GM21381 (cell line): ENCODE results near the gene MLPH.

Source experiments
- ATAC-seq: cut with Tn5 transposase; IDR thresholded peaks from one replicate; pipeline ENCODE4 v1.9.1; 2021; ENCODE audit warnings: mild to moderate bottlenecking, moderate library complexity; ENCODE audit not compliant: unreplicated experiment

The MLPH gene

DNA sequence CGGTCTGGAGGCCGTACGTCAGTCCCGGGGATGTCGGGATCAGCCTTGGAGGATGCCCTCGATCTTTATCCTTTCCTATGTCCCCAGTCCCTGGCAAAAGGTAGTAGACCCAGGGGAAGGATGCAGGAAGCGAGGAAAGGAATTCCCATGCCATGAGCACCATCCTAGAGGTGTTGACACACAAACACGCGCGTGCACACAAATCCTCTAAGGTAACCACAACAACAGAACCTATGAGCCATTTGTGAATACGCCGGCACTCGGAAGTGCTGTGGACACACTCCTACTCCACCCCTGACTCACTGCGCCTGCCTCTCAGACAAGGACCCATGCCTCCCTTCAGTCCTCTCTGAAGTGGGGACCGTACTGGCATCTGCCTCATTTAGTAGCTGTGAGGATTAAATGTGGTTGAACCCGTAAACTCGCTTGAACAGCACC, 11.3 kb upstream of the MLPH start:
- ATAC-seq, result no peak

- ATAC-seq, result no peak
Observed at GRCh38 chr2:237478095-237478494, 9.0 kb upstream of the MLPH start.

DNA sequence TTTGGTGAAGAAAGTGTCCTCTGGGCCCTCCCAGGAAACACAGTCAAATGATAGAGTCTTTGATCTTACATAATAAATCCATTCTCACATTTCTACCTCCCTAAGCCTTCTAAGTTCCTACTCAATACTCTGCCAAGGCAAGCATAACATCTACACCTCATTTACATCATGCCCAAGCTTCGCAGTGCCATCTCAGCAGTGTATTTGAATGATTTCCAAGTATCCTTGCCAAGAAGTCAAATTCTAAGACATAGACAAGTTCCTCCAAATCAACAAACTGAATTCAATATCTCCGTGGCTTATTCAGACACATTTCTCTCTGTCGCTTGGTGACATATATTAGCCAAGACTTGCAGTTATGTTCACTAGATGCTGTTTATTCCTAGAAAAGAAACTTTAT, 8.1 kb upstream of the MLPH start:
- ATAC-seq, result no peak

DNA sequence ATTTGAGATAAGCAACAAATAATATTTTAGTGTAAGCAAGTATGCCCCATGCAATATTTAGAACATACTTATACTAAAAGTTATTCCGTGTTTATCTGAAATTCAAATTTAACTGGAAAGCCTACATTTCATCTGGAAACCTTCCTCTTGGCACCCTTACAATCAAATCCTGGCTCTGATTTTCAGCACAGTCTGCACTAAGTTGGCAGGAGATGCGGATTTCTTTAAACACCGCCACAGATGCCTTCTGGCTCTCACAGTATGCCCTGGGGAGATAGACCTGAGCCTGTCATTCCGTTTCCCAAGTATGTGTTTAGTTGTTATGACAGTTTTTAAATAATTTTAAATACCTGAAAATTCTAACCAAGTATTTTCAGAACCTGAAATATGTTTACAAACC, 7.3 kb upstream of the MLPH start:
- no peak for ATAC-seq

DNA sequence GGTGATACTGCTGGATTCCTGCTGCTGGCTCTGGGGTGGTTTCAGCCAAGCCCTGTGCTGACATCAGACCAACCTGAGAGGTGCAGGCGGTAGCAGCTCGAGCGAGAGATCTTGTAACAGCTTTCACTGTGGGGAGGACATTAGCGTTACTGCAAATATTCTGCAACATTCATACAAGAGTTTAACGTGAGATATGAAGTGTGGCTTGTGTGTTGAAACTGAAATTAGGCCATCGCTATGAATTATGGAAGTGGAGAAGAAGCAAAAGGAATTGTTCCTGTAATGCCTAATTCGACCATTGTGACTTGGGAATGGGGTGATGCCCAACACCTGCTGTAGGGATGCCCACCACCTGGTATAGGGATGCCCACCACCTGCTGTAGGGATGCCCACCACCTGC, 6.5 kb upstream of the MLPH start:
- ATAC-seq, result no peak

DNA sequence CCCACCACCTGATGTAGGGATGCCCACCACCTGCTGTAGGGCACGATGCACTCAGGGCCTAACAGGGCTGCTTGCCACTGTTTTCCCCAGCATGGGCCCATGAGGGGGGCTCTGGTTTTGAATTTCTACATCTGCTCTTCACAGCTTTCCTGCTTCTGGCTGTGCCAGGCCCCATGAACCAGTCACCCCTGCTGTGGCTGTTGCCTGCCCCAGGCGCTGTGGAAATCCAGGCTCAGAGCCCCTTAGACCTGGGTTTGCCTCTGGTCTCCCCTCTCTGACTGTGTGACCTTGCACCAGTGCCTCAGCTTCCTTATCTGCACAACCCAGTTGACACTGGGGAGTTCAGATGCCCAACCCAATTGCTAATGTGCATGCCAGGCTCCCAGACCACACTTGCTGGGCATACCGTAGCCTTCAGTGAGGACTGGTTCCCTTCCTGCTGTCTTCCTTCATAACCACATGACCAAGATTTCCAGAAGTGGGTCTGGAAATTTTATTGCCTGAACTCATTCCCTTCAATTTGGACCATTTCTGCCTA, 6.0 kb upstream of the MLPH start:
- ATAC-seq, result no peak

GRCh38 chr2:237482485-237482884, 4.6 kb upstream of the MLPH start:
- ATAC-seq, result no peak

DNA sequence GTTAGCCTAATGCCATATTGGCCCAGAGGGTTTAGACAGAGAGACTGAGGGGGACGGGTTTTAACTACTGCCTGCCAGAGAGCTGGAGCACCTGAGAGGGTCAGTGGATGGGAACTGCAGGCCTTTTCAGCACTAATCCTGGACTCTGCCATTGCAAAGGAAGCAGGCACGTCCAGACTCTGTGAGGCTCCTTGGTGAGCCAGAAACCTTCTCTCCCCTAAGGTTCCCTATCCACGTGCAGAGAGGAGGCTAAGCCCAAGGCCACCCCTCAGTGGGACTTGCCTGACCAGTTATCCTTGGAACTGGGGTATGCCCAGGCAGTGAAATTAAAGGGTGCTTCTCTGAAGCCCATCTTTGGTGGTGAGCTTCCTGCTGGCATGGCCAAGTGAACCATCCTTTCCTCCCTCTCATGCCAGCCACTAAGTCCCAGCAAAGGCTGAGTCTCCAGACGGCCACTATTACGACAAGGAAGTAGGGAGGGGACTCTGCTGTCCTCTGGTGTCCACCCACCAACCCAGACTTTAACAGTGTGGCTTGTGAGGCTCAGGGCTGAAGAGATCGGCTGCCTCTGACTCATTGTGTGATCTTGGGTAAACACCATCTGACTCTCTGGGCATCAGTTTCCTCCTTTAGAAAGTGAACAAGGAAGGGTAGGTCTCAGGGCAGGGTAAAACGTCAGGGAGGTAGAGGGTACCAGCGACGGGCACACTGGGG, 3.9 kb upstream of the MLPH start:
- ATAC-seq, result no peak

DNA sequence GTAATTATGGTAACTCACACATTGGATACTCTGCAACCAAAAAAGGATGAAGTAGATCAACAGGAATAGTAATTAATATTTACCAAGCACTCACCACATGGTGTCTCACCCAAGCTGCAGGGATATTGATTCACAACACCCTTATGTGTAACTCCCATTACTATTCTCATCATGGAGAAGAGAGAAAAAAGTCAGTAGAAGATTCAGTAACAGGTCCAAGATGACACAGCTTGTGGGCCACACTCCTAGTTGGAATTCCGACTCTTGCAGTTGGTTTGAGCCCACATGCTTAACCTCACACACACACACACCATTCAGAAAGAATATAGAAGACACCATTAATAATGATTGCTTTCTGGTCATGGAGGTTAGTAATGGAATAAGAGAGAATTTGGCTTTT, 1.7 kb upstream of the MLPH start:
- ATAC-seq, result no peak

GRCh38 chr2:237485844-237486243, 1.2 kb upstream of the MLPH start:
- ATAC-seq, result no peak

- ATAC-seq, result no peak
Observed at GRCh38 chr2:237486334-237486818, 675 bp upstream of the MLPH start.

DNA sequence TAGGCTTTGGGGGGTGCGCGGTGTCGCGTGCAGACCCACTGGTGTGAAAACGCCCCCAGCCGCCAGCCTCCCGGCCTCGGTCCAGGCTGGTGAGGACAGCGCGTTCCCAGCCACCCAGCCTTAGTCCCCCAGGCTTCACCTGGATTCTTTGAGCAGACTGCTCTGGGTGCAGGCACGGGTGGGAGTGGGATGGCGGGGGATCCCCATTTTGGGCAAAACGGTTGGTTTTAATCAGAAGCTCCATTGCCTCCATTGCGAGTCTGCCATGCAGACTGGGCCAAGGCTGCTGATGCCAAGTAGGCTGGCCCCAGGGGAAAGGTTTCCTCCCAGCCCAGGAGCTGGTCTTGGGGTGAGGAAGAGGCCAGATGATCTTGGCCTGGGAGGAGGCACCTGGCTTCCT, 445 bp downstream of the MLPH start:
- ATAC-seq, result no peak

- ATAC-seq, result no peak
Observed at GRCh38 chr2:237488295-237488694, 1.2 kb downstream of the MLPH start.

DNA sequence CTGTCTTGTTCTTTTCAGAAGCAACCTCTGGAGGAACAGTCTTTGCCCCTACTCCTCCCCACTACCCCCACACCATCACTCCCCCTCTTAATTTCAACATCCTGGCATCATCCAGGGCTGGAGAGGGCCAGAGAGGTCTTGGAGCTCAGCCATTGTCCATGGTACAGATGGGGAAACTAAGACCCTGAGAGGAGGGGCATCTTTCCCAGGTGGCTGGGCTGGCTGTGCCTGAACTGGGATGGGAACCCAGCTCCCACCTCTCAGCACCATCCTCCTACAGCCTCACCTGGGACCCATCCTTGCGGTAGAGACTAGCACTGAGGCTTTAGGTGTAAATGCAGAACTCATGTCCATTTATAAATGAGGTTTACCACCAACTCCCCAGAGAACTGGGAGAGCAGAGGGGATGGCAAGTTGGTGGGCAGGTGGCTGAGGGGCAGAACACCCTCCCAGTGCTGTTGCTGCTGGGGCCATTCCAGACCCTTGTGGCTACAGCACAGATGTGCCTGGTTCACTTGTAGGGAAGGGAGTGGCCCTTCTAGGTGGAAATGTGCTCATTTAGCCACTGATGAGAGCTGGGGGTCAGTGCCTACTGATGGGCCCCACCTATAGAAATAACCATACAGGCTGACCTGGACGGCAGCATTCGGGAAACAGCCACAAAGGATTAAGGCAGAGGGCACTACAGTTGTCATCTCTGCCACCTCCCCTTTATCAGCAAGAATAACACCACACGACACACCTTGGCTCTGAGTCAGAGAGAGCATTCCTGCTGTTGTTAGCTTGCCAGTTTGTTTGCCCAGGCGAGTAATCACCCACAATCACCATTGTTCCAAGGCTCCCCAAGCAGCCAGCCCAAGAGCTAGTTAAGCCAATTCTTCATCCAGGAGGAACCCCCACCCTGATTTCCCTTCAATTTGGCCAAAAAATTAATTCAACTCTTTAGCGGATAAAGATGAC, 2.1 kb downstream of the MLPH start:
- no peak for ATAC-seq

DNA sequence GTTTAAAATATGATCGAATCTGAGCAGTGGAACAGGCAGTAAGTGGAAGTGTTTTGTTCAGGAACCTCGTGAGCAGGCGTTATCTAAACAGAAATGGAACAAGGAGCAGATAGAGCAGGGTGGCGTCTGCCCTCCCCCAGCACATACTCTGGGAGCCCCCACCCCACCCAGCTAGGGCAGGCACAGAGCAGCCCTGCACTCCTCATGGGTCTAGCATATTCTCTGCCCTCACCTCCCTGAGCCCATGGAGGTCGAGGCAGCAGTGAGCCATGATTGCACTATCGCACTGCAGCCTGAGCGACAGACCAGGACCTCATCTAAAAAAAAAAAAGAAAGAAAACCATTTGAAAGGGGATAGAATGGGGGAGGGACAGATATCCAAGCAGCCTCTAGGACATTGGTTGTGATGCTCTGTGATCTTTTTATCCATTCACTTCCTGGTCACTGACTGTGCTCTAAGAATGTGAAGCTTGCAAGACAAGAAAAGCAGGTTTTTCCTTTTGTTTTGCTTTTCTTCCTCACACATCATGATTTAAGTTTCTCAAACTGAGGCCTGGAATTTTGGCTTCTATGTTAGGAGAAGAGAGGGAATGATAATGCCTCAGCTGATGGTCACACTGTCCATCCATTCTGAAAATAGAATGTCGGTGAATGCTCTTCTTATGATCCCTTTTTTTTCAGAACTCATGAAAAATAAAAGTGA, 3.1 kb downstream of the MLPH start:
- no peak for ATAC-seq

GRCh38 chr2:237490795-237491194, 3.7 kb downstream of the MLPH start:
- no peak for ATAC-seq

- ATAC-seq, result no peak
Observed at GRCh38 chr2:237491515-237492118, 4.6 kb downstream of the MLPH start.

GRCh38 chr2:237492137-237492890, 5.3 kb downstream of the MLPH start:
- no peak for ATAC-seq

DNA sequence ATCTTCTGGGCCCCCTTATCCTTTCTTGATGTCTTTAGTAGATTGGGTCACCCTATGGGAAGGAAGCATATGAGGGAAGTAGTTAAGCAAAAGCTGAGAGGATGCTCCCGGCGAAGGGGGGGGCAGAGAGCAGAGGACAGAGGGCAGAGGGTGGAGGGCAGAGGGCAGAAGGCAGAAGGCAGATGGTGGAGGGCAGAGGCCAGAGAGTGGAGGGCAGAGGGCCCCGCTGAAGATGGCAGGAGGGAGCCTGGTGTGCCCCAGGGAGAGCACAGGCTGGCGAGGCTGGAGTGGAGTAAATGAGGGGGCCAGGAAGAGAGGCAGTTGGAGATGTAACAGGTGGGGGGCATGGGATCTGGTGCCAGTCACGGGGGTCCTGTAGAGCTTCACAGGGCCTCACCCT, 7.0 kb downstream of the MLPH start:
- no peak for ATAC-seq

GRCh38 chr2:237495521-237496117, 8.6 kb downstream of the MLPH start:
- ATAC-seq, result no peak
